HG03159 (cell line): ENCODE measurements around the gene MYO5C.
"Not testable (repeated sequence)": the region's sequence is repeated elsewhere in the genome, so short reads cannot be mapped to it uniquely, and the experiment has no call there.

Experiments used
- ATAC-seq: cut with Tn5 transposase; IDR thresholded peaks from one replicate; pipeline ENCODE4 v1.9.1; 2021; ENCODE audit warnings: mild to moderate bottlenecking, moderate library complexity; ENCODE audit not compliant: unreplicated experiment

Gene MYO5C

GRCh38 chr15:52181938-52182780 is 113.4 kb downstream of the MYO5C start:
- no peak for ATAC-seq

- no peak for ATAC-seq
These were observed 114.7 kb downstream of the MYO5C start for GRCh38 chr15:52180851-52181450.

- peak; percentile 35 for ATAC-seq
These were observed 115.3 kb downstream of the MYO5C start for GRCh38 chr15:52180196-52180835.

- peak; percentile 82 for ATAC-seq
These were observed 116.1 kb downstream of the MYO5C start for GRCh38 chr15:52179278-52180195.

GRCh38 chr15:52178765-52179164 is 116.8 kb downstream of the MYO5C start:
- no peak for ATAC-seq

- no peak for ATAC-seq
These were observed 122.7 kb downstream of the MYO5C start for GRCh38 chr15:52172869-52173268.

- ATAC-seq: no peak
These were observed 123.8 kb downstream of the MYO5C start for GRCh38 chr15:52171807-52172206.

- ATAC-seq: no peak
These were observed 124.2 kb downstream of the MYO5C start for GRCh38 chr15:52171386-52171785.

GRCh38 chr15:52170199-52170598 is 125.4 kb downstream of the MYO5C start:
- ATAC-seq: not testable (repeated sequence)

GRCh38 chr15:52165494-52166131 is 130.0 kb downstream of the MYO5C start:
- not testable (repeated sequence) for ATAC-seq

GRCh38 chr15:52164631-52165265 is 130.9 kb downstream of the MYO5C start:
- no peak for ATAC-seq

- no peak for ATAC-seq
These were observed 132.0 kb downstream of the MYO5C start for GRCh38 chr15:52163321-52164190.

- no peak for ATAC-seq
These were observed 132.7 kb downstream of the MYO5C start for GRCh38 chr15:52162876-52163275.

- no peak for ATAC-seq
These were observed 133.3 kb downstream of the MYO5C start for GRCh38 chr15:52162260-52162659.

- ATAC-seq: no peak
These were observed 134.1 kb downstream of the MYO5C start for GRCh38 chr15:52161406-52161966.

- ATAC-seq: no peak
These were observed 136.0 kb downstream of the MYO5C start for GRCh38 chr15:52159645-52160044.

GRCh38 chr15:52158084-52158765 is 137.4 kb downstream of the MYO5C start:
- no peak for ATAC-seq

GRCh38 chr15:52155878-52156277 is 139.7 kb downstream of the MYO5C start:
- ATAC-seq: no peak
